Activated gamma-delta T cell (primary cell): Measurements from ENCODE around the gene SLAMF7.

Experiments
- DNase-seq: peaks from one replicate; lab custom pipeline; 2025; lab: John Stamatoyannopoulos, UW

Gene SLAMF7

GRCh38 chr1:160800645-160801408, 61.8 kb downstream of the SLAMF7 start:
- DNase-seq = no peak

- DNase-seq = no peak
These were observed 63.0 kb downstream of the SLAMF7 start for GRCh38 chr1:160801836-160802580.
